Ovary (tissue), 3 donors: ENCODE data around the gene FAM217B.

Experiments
- CTCF ChIP-seq, 3 donors: fragments of 450-650 bp in 2 of 3; fragments of 200-600 bp in 1 of 3; IDR thresholded peaks; one replicate each; pipeline versions ENCODE4 v1.5.1 to v1.8.0; 2016 to 2022; ENCODE audit warnings: antibody characterized with exemption in 3 of 3, mild to moderate bottlenecking in 1 of 3
- EP300 ChIP-seq: sonication (generic); formaldehyde crosslinking; IDR thresholded peaks from one replicate; pipeline ENCODE4 v1.6.1; 2017; ENCODE audit warnings: antibody characterized with exemption
- POLR2A ChIP-seq: fragments of 450-650 bp; IDR thresholded peaks from one replicate; pipeline ENCODE4 v1.6.1; 2017; ENCODE audit warnings: antibody characterized with exemption, mild to moderate bottlenecking, moderate library complexity
- donor health status: DM: no; HTN: no; CAD: no.

DNA sequence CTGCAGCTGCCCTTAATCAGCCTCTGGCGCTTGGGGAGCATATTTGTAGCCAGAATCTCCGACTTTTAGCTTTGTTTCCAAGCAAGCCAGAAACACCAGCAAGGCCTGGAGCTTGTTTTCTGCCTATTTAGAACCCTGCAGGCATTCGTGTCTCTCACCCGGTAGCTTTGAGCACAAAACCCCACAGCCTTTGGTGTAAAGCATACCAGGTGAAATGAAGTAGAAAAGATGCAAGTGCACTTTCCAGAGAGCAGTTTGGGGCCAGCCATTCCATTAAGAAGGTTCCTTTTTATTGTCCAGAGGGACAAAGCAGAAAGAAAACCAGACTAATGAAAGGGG lies 736 bp downstream of the FAM217B start:
- TF ChIP-seq CTCF (IDR thresholded peaks at IDR 0.05) (no peak), POLR2A (no peak), EP300 (no peak)
